Measurements from ENCODE around the gene CHKB.

CHKB gene

DNA sequence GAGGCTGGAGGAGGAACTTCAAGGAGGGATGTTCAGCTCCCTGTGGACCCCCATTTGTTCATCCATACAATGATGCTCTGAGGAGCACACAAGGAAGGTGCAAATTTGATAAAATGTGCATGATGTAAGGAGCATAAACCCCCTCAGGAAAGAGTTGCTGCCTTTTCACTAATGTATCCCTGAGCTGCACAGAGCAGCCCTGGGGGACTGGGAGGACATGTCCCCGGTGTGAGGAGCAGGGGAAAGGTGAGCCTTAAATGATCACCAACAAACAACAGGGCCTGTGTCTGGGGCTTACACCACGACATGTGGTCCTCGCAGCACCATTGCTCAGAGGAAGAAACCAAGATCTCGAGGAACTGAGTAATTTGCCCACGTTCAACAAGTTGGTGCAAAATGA is 14.4 kb upstream of the CHKB start:
- DNase-seq (ENCODE audit: low spot score) = no peak

GRCh38 chr22:50595189-50595588 is 12.5 kb upstream of the CHKB start:
- no peak for DNase-seq (ENCODE audit: low spot score)

DNA sequence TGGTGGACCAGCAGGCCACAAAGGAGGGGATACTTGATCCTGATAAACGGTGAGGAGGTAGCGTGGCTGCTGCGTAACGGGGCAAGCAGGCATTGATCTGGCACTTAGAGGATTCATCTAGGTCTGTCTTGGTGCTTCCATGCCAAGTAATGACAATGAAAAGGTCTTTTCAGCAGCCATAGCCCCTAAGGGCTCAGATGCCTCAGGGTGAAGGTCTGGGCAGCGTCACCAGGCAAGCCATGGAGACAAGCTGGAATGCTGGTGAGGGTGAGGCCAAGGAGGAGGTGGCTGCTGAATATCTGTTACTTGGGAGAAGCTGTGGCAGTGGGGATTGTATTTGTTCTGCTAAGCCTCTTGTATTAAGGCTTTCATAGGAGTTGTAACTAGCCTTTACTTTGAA is 4.8 kb upstream of the CHKB start:
- DNase-seq (ENCODE audit: low spot score) = no peak

- no peak for DNase-seq (ENCODE audit: low spot score)
Observed at GRCh38 chr22:50586416-50586815, 3.8 kb upstream of the CHKB start.

DNA sequence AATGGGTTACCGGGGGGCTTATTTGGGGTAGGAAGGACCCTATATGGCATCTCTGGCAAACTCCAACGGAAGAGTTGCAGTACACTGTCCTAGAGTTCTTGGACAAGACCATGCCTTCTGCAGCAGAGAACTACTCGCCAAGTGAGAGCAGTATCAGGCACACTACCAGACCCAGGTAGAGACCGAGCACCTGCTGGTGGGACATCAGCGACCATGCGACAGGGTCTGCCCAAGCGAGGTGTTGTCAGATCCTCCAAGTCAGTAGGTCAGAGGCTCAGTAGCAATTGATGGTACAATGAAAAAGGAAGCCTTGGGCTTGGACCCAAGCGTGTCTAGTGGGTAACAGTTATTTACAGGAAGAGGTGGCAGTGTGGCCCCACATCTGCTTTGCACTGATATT is 3.1 kb upstream of the CHKB start:
- DNase-seq (ENCODE audit: low spot score) = no peak

DNA sequence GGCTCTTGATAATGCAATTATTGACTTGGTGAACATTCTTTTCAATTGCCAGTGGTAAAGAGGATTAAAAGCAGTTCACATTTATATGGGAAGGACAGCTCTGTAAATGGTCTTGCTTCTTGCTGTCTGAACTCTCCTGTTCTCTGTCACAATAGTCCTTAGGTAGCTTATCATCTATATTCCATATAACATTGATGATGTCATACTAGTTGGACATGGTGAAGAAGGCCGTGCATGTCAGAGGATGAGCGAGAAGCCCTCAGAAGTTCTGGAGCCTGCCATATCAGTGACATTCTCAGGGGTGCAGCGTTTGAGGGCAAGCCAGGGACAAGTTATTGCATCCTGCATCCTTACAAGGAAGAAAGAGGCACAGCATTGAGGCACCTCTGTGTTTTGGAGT is 2.6 kb upstream of the CHKB start:
- DNase-seq (ENCODE audit: low spot score) = no peak

DNA sequence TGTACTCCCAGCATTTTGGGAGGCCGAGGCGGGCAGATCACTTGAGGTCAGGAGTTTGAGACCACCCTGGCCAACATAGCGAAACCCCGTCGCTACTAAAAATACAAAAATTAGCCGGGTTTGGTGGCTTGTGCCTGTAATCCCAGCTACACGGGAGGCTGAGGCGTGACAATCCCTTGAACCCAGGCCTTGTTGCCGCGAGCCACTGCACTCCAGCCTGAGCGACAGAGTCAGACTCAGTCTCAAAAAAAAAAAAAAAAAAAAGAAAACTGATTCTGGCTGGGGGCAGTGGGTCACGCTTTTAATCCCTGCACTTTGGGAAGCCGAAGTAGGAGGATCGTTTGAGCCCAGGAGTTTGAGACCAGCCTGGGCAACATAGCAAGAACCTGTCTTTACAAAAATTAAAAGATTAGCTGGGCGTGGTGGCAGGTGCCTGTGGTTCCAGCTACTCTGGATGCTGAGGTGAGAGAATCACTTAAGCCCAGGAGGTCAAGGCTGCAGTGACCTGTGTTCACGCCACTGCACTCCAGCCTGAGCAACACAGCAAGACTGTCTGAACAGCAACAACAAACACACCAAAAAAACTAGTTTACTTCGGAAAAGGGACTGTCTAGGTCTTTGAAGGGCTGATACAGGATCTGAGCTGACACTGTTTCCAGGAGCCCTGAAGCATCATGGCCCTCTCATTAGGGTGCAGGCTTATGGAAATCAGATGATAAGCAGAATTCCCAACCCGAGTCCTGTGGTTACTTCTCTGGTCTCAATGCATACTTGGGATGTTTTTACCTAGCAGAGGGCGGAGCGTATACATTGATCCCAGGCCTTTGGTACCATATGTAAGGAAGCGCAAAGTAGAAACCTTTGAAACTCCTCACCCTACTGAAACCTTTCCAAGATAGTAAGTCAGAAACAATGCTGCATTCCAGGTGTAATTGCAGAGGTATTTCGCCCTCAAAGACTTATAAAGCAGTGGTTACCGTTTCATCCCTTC is 1.8 kb upstream of the CHKB start:
- DNase-seq (ENCODE audit: low spot score) = no peak

DNA sequence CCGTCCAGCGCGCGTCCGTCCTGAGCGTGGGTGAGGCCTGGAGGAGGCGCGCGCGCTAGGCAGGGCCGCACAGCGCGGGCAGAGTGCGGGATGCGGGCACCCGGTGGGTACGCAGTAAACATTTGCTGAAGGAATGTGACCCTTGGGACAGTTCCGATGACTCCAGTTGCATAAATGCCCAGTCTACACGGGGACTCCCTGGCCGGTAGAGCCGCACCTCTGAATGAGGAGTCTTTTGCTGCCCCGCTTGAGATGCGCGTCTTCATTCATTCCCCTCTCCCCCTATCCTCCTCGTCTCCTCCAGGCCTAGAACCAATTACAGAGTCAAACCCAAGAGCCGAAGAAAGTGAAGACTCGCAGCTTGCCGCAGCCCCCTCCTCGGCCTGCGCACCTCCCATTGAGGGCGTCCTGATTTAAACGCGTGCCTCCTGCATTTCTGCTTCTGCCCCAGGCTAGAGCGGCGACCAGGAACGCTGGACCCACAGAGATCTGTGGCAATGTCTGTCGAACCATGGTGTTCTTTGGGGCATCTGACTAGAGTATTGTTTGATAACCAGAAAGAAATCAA is 729 bp upstream of the CHKB start:
- DNase-seq (ENCODE audit: low spot score) = no peak

DNA sequence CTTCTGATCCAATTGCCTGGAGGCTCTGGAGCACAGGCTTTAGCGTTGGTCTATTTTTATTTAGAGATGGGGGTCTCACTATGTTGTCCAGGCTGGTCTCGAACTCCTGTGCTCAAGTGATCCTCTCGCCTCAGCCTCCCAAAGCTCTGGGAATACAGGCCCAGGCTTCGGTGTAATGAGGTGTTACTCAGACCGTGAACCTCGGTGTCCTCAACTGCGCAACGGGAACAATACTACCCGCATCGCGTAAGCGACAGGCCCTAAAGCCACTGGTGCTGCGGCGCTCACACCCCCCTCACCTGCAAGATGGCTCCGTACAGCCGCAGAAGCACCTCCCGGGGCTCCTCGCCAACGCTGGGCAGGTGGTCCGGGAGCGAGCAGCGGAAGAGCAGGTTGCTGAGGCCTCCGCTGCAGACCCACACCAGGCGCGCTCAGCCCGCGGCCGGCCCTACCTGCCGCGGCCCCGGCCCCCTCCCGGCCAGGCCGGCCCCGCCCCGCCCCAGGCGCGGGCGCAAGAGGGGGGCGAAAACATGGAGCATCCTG is 628 bp downstream of the CHKB start:
- peak; percentile 36 for DNase-seq (ENCODE audit: low spot score)

DNA sequence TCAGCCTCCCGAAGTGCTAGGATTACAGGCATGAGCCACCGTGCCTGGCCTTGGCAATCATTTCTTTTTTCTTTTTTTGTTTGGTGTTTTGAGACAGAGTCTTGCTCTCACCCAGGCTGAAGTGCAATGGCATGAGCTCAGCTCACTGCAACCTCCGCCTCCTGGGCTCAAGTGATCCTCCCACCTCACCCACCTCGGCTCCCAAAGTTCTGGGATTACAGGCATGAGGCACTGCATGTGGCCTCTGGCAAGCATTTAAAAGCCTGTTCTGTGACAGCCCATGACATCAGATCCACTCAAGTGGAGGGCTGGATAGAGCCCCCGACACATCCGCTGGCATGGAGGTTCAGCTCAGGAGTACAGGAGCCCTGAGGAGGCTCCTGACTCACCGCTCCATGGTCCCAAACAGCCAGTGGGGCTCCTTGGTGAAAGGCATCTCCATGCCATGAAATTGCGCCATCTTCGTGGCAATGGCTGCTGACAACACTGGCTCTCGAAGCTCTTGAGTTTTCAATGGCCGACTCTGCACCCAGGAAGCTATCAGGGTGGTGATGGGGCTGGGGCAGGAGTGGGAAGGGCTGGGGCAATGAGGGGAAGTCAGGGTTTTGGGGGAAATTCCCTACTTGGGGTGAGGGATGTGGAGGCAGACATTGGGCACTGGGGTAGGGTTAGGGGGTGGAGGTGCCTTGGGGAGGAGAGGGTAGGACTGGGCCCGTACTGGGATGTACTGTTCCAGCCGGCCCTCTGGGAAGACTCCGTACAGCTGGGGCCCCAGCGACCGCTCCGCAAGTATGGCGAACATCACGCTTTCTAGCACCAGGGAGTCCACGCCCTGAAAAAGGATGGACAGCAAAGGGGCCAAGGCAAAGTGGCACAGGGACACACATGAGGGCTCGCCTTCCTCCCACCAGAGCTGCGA is 1.4 kb downstream of the CHKB start:
- no peak for DNase-seq (ENCODE audit: low spot score)

- no peak for DNase-seq (ENCODE audit: low spot score)
Observed at GRCh38 chr22:50579752-50580151, 2.9 kb downstream of the CHKB start.

GRCh38 chr22:50578776-50579310 is 3.8 kb downstream of the CHKB start:
- no peak for DNase-seq (ENCODE audit: low spot score)

- no peak for DNase-seq (ENCODE audit: low spot score)
Observed at GRCh38 chr22:50577987-50578775, 4.5 kb downstream of the CHKB start, which contains the start of gene CPT1B. Gene CPT1B, minus strand, starts transcription at chr22:50578427. Its CDS starts 512 bp downstream, at chr22:50577915.

DNA sequence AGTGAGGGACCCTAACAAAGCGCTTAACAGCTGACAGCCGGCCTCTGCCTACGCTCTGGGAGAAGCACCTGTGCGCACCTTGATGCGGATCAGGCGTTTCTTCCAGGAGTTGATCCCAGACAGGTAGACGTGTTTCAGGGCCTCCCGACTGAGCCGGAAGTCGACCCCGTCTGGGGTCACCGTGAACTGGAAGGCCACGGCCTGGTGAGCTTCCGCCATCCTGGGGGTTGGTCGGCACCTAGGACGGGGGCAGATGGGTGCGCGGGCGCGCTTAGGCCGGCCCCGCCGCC is 5.0 kb downstream of the CHKB start:
- no peak for DNase-seq (ENCODE audit: low spot score)

GRCh38 chr22:50576806-50577696 is 5.6 kb downstream of the CHKB start:
- no peak for DNase-seq (ENCODE audit: low spot score)

DNA sequence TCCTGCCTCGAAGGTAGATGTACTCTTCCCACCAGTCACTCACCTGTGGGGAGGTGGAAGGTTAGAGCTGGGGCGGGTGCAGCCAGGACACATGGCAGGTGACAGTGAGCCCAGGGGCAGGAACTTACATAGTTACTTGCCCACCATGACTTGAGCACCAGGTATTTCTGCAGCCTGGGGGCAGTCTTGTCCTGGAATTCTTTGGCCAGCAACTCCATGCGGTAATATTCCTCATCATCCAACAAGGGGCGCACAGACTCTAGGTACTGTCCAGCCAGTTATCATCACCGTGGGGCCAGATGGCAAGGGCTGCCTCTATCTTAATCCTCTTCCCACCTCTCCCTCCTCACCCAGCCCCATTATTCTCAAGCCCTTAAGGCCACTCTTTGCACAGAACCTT is 6.6 kb downstream of the CHKB start:
- peak; percentile 46 for DNase-seq (ENCODE audit: low spot score)

GRCh38 chr22:50575426-50575941 is 7.2 kb downstream of the CHKB start:
- no peak for DNase-seq (ENCODE audit: low spot score)

DNA sequence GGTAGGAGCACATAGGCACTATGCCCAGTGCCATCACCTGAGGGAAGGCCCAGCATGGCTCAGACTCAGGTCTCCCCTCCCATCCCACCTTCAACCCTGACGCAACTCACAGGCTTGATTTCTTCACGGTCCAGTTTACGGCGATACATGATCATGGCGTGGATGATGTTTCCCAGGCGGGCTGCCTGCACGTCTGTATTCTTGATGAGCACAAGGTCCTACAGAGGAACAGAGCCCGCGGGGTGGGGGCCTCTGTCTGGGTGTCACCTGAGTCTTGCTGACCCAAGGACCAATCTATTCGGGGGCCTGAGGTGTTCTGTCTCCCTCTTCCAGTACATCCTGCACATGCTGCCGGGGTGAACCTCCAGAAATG is 8.3 kb downstream of the CHKB start:
- DNase-seq (ENCODE audit: low spot score) = no peak

DNA sequence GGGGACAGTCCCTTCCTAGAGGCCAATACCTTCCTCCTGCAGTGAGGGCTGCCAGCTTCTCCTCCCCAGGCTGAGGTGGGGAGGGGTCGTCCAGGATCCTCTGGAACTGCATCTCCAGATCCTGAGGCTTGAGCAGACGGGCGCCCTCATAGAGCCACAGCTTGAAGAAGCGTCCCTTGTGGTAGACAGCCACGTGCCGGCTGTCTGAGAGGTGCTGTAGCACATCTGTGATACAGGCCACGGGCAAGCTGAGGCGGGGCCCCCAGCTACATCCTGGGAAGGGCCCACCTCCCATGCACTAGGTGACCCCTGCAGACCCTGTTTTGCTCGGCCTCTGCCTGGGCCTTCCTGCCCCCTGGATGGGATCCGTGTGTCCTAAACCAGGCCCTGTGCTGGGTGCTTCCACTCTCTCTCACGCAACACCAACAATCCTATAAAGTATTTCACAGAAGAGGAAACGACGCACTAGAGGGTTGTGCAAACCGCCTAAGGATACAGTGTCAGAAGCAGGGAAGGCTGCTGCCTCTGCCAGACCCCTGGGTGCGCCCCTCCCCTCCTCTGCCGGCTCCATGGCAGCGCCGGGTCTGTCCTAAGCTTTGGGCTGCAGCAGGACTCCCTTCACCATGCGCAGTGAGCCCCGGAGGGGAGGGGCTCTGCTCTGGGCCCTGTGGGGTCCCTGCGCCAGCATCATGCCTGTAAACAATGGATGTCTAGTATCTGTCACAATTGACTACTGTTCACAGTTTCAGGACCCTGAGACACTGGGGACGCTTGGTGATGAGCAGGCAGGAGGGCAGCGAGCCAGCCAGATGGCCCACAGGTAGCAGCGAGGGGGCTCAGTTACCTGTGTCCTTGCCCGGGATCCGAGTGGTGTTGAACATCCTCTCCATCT is 8.9 kb downstream of the CHKB start:
- DNase-seq (ENCODE audit: low spot score) = no peak

Measured in RKO (cell line).